Smooth muscle cell (in vitro differentiated cells): ENCODE measurements around the gene TBXA2R. TPM values are rescaled to one million over a fixed set of nuclear protein-coding genes. Genes with fewer than 3 reads are reported as not detected.
A peak's percentile ranks its signal among the peaks of the same experiment; 100 is the strongest.

Experiments
- DNase-seq: peaks from one replicate; lab custom pipeline; 2025; ENCODE audit not compliant: unreplicated experiment; lab: John Stamatoyannopoulos, UW
- H2AFZ ChIP-seq: fragments of 200-600 bp; sonication (generic); 2 replicates; pipeline ENCODE4 v1.6.0; 2016; ENCODE audit warnings: antibody characterized with exemption, low read depth, mild to moderate bottlenecking
- H3F3A ChIP-seq: fragments of 200-600 bp; sonication (generic); 2 replicates; pipeline ENCODE4 v1.6.0; 2017; ENCODE audit warnings: antibody characterized with exemption, low read depth
- H3K27ac ChIP-seq: fragments of 200-600 bp; sonication (generic); 2 replicates; pipeline ENCODE4 v1.5.1; 2016; ENCODE audit warnings: low read depth, mild to moderate bottlenecking
- H3K27me3 ChIP-seq: fragments of 200-600 bp; sonication (generic); 2 replicates; pipeline ENCODE4 v1.6.1; 2016; ENCODE audit warnings: low read depth, mild to moderate bottlenecking
- H3K36me3 ChIP-seq: fragments of 200-600 bp; sonication (generic); 2 replicates; pipeline ENCODE4 v1.5.1; 2016; ENCODE audit warnings: low read depth
- H3K4me1 ChIP-seq: fragments of 200-600 bp; sonication (generic); 2 replicates; pipeline ENCODE4 v1.5.1; 2016; ENCODE audit warnings: low read depth
- H3K4me2 ChIP-seq: fragments of 200-600 bp; sonication (generic); 2 replicates; pipeline ENCODE4 v1.6.0; 2016; ENCODE audit warnings: mild to moderate bottlenecking
- H3K4me3 ChIP-seq: fragments of 200-600 bp; sonication (generic); 2 replicates; pipeline ENCODE4 v1.5.1; 2016; ENCODE audit warnings: mild to moderate bottlenecking
- H3K79me2 ChIP-seq: fragments of 200-600 bp; sonication (generic); 2 replicates; pipeline ENCODE4 v1.6.0; 2016; ENCODE audit warnings: low read depth, mild to moderate bottlenecking
- H3K9ac ChIP-seq: fragments of 200-600 bp; sonication (generic); 2 replicates; pipeline ENCODE4 v1.6.0; 2016; ENCODE audit warnings: low read depth
- H3K9me3 ChIP-seq: fragments of 200-600 bp; sonication (generic); replicated peaks from 2 replicates; pipeline ENCODE4 v1.5.1; 2016; ENCODE audit warnings: low read depth
- H4K20me1 ChIP-seq: fragments of 200-600 bp; sonication (generic); 2 replicates; pipeline ENCODE4 v1.6.0; 2016; ENCODE audit warnings: low read depth
- CTCF ChIP-seq: fragments of 200-600 bp; sonication (generic); IDR thresholded peaks from 2 replicates; pipeline ENCODE4 v1.5.1; 2017; ENCODE audit warnings: borderline replicate concordance, mild to moderate bottlenecking, antibody characterized with exemption; ENCODE audit not compliant: insufficient read depth, poor library complexity, severe bottlenecking
- WGBS: methylation state at CpG from one replicate; pipeline ENCODE4 v1.1.7; 2016; ENCODE audit warnings: low lambda C conversion rate; 5-methylcytosine and 5-hydroxymethylcytosine counted together
- polyA plus RNA-seq: library from polyadenylated mRNA; unstranded; fragments of >200 nt; fragmentation: Nextera tagmentation; extraction: Ambion mirVana; gene quantifications from 2 replicates; pipeline ENCODE4 v1.2.1, GENCODE V29; 2016
- total RNA-seq: library from RNA; depleted of rRNA; stranded (reverse); fragments of >200 nt; gene quantifications from 2 replicates; pipeline ENCODE4 v1.2.3, GENCODE V29; 2014

The TBXA2R gene
- total and polyA plus RNA-seq, 2 experiments from 2014 or later, result 1.7 to 9.3 TPM

GRCh38 chr19:3589439-3589838, 17.2 kb downstream of the TBXA2R start:
- peaks cover 13% of the 10 kb centered on the region for H3K27me3 ChIP-seq
- H3K9ac ChIP-seq, result no peak overlapping the region
- 87% methylated on average over 11 of the region's 11 CpGs for WGBS
- DNase-seq, result no peak
- H4K20me1 ChIP-seq, result no peaks in the 10 kb centered on the region
- H3K27ac ChIP-seq, result no peak overlapping the region
- no peaks in the 10 kb centered on the region for H3K9me3 ChIP-seq
- H3K4me2 ChIP-seq, result no peak overlapping the region
- TF ChIP-seq CTCF, result no peak
- H2AFZ ChIP-seq, result no peak overlapping the region
- no peaks in the 10 kb centered on the region for H3F3A ChIP-seq
- H3K4me1 ChIP-seq, result peaks cover 4% of the 10 kb centered on the region
- no peaks in the 10 kb centered on the region for H3K36me3 ChIP-seq
- H3K79me2 ChIP-seq, result no peaks in the 10 kb centered on the region
- no peak overlapping the region for H3K4me3 ChIP-seq

- DNase-seq, result no peak
- H4K20me1 ChIP-seq, result no peaks in the 10 kb centered on the region
- H3K4me1 ChIP-seq, result peaks cover 4% of the 10 kb centered on the region
- peaks cover 18% of the 10 kb centered on the region for H3K27me3 ChIP-seq
- no peaks in the 10 kb centered on the region for H3K79me2 ChIP-seq
- no peak overlapping the region for H3K27ac ChIP-seq
- no peak overlapping the region for H3K9ac ChIP-seq
- H2AFZ ChIP-seq, result no peak overlapping the region
- H3F3A ChIP-seq, result no peaks in the 10 kb centered on the region
- no peaks in the 10 kb centered on the region for H3K9me3 ChIP-seq
- no peak overlapping the region for H3K4me3 ChIP-seq
- no peaks in the 10 kb centered on the region for H3K36me3 ChIP-seq
- no peak for TF ChIP-seq CTCF
- WGBS, result 76% methylated on average over 31 of the region's 31 CpGs
- no peak overlapping the region for H3K4me2 ChIP-seq
Measured at GRCh38 chr19:3586707-3587346, 19.8 kb downstream of the TBXA2R start.

- Histone ChIP-seq H3K36me3 (no peaks in the 10 kb centered on the region), H3K9me3 (no peaks in the 10 kb centered on the region), H3K27ac (no peak overlapping the region), H3K79me2 (no peaks in the 10 kb centered on the region), H3K4me2 (peak overlapping the region; percentile 79), H2AFZ (peak overlapping the region; percentile 62), H3K4me3 (peak overlapping the region; percentile 29), H4K20me1 (no peaks in the 10 kb centered on the region), H3K4me1 (peaks cover 4% of the 10 kb centered on the region), H3K9ac (no peak overlapping the region), H3K27me3 (peaks cover 18% of the 10 kb centered on the region), H3F3A (no peaks in the 10 kb centered on the region)
- peak; percentile 52 for TF ChIP-seq CTCF
- 29% methylated on average over 15 of the region's 16 CpGs for WGBS
- no peak for DNase-seq
Measured at GRCh38 chr19:3586127-3586626, 20.5 kb downstream of the TBXA2R start.
